Measurements from ENCODE around the gene ARID3A. TPM values are rescaled to one million over a fixed set of nuclear protein-coding genes. Genes with fewer than 3 reads are reported as not detected.

The ARID3A gene
- total RNA-seq, 4 donors from 2014 or later = 5.5 to 13.9 (median 9.2) TPM

GRCh38 chr19:1004803-1005664 is 79.2 kb downstream of the ARID3A start:
- TF ChIP-seq CTCF (IDR thresholded peaks at IDR 0.05; ENCODE audit: low read depth) = no peak

- TF ChIP-seq CTCF (IDR thresholded peaks at IDR 0.05; ENCODE audit: low read depth) = no peak
These were observed 81.0 kb downstream of the ARID3A start for GRCh38 chr19:1006711-1007398.

- no peak for TF ChIP-seq CTCF (IDR thresholded peaks at IDR 0.05; ENCODE audit: low read depth)
These were observed 81.8 kb downstream of the ARID3A start for GRCh38 chr19:1007399-1008251.

GRCh38 chr19:1008268-1009040 is 82.6 kb downstream of the ARID3A start:
- no peak for TF ChIP-seq CTCF (IDR thresholded peaks at IDR 0.05; ENCODE audit: low read depth)

- no peak for TF ChIP-seq CTCF (IDR thresholded peaks at IDR 0.05; ENCODE audit: low read depth)
These were observed 83.5 kb downstream of the ARID3A start for GRCh38 chr19:1009041-1009980.

- TF ChIP-seq CTCF (IDR thresholded peaks at IDR 0.05; ENCODE audit: low read depth) = no peak
These were observed 84.2 kb downstream of the ARID3A start for GRCh38 chr19:1009981-1010538.

Measured in subcutaneous adipose tissue (tissue), 4 donors.